Left renal cortex interstitium (tissue), 4 donors: ENCODE data around the gene SEPTIN1. TPM values are rescaled to one million over a fixed set of nuclear protein-coding genes. Genes with fewer than 3 reads are reported as not detected.
A peak's percentile ranks its signal among the peaks of the same experiment; 100 is the strongest.
"Not testable (repeated sequence)": the region's sequence is repeated elsewhere in the genome, so short reads cannot be mapped to it uniquely, and the experiment has no call there.

Experiments used
- DNase-seq, 4 donors: peaks; one replicate each; pipeline ENCODE4 v3.0.0-alpha.2; 2013; ENCODE audit warnings: low read depth in 4 of 4, low spot score in 2 of 4, missing footprints in 1 of 4
- polyA plus RNA-seq, 4 donors: library from polyadenylated mRNA; unstranded; fragments of 120-200 nt; gene quantifications; one replicate each; pipeline ENCODE4 v1.2.1, GENCODE V29; 2013; ENCODE audit not compliant: insufficient read length in 4 of 4

SEPTIN1 gene
- polyA plus RNA-seq, 4 donors: 1.5 to 3.6 (median 2.8) TPM

GRCh38 chr16:30358577-30358936 is 23.8 kb downstream of the SEPTIN1 start:
- DNase-seq: no peak

DNA sequence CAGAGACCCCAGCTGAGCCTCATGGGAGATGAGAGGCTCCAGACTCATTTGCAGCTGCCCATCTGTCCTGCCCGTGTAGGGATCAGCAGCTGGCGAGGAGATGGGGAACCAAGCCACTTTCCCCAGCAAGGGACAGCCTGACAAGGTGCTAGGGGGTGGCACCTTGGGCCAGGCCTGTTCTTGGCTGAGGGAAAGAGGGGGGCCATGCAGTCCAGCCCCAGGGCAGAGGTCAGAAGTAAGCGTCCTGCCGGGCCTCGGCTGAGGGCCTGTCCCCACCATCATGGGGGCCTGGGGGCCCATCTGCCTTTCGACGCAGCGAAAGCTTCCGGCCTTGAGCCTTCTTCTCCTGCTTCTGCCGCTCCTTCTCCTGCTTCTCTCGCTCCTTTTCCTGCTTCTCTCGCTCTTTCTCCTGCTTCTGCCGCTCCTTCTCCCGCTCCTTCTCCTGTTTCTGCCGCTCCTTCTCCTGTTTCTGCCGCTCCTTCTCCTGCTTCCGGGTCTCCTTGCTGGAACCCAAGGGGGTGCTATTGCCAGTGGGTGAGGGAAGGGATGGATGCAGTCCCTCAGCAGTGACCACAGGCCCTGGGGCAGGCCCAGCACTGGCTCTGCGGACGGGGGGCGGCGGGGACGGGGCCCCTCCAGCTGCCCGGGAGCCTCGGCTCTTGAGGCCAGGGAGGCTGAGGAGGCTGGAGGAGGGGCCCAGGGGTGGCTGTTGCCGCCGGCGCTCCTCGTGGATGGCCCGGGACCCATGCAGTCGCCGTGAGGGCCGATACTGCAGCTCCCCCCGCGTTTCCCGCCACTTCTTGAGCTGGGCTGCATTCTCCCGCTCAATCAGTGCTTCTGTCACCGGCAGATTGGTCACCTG is 24.4 kb downstream of the SEPTIN1 start:
- no peak for DNase-seq

- no peak for DNase-seq
Observed at GRCh38 chr16:30357085-30357714, 25.2 kb downstream of the SEPTIN1 start.

DNA sequence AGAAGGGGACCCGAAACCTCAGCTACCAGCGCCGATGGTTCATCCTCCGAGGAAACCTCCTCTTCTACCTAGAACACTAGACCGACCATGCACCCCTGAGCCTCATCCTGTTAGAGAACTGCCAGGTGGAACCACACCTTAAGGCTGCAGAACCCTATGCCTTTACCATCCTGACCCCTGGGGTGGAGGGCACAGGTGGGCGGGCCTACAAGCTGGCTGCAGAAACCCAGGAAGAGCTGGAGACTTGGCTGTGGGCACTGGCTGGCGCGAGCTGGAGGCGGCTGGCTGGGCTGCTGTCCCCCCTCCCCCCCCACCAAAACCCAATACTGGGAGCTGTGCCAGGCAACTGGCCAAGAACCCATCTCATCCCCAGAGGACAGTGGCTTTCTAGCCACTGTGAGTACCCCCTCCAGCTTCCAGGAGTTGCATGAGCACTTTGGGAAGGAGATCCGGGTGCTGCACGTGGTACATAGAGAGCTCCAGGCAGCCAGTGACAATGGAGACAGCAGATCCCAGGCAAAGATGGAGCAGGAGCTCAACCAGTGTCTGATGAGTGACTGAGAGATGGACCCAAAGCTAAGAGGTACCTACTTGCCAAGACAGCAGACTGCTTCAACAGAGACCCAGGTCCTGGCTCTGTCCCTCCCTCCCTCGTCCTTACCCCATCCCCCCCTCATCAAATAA is 25.8 kb downstream of the SEPTIN1 start:
- DNase-seq: no peak

DNA sequence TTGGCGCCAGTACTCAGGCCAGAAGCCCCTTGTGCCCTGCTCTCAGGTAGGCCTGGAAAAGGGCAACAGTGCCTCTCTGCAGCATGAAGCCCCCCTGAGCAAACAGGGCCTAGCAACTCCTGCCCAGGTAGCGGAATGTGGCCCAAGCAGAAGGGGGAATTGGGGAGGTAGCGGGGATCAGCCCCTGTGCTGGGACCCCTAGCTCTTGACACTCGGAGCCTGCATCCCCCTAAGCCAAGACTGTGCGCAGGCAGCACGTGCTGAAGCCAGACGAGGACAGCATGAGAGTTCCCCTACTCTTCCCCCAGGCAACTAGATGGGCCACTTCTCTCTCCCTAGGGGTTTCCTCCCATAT is 26.4 kb downstream of the SEPTIN1 start:
- DNase-seq: no peak

DNA sequence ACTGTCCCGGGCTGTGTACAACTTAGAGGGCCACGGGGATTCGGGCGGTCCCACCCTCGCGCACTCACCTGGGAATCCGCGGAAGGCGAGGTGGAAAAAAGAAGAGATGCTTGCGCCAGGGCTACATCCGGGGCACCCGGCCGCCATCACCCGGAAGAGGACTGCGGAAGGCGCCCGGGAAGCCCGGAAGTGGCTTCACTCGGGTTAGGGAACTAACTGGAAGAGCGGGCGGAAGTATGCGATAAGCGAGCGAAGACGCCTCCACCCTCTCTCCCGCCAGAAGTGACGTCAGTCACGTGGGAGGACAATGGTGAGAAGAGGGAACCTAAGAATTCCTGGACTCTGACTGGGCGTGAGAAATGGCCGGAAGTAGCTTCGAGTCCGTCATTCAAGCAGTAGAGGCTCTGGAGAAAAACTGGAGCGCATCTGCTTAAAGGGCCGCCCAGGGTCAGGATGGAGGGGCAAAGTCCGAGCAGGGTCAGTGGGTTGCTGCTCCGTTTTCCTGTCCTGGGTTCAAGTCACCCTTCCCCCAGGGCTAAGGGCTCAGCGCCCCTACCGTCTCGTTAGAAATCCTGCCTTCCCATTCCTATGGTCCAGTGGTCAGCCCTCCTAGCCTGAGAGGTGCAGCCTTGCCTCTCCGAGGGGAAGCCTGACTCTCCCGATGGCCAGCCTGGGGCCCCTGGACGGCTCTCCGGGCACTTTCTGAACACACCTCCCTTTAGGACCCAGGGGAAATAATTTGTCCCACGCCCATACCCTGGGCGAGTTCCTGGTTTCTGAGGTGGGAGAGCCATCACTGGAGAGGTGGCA is 27.0 kb downstream of the SEPTIN1 start, which contains the start of gene CD2BP2:
Gene CD2BP2 (minus strand): TSS at position 165 of the 810 bp plus-strand sequence. CDS start 627 bp downstream, outside the sequence.
- peak; percentile 94 to 100 (median 97) for DNase-seq

DNA sequence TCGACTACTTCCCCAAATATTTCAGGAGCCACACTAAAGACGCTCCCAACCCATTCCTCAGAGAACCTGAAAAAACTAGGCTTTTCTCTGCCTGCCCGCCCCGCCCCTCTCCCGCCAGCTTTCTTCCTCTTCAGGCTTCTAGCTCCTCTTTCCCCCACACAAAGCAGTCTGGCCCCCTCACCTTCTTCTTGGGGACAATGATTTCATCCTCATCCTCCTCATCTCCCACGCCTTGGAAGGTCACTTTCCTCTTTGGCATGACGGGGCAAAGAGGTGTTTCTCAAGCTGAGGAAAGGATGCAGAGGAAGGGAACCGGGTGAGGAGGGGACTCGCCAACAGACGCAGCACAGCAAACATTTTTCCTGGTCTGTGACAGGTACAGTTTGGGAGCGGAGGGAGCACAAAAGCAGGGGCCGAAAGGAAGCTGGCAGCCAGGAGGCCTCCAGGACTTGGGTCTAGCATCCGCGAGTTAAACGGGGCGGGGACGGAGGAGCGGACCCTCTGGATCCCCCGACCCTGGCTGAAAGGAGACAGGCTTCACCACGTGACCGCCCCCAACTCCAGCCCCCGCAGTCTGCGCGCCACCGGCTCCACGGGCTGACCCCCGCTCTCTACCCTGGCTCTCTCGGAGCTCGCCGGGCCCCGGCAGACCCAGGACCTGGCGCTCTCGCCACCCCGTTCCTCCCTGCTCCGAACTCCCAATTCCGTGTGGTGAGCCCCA is 27.8 kb downstream of the SEPTIN1 start:
- DNase-seq: no peak

- DNase-seq: no peak
Observed at GRCh38 chr16:30353438-30354129, 28.8 kb downstream of the SEPTIN1 start.

GRCh38 chr16:30352488-30353401 is 29.6 kb downstream of the SEPTIN1 start:
- DNase-seq: no peak

DNA sequence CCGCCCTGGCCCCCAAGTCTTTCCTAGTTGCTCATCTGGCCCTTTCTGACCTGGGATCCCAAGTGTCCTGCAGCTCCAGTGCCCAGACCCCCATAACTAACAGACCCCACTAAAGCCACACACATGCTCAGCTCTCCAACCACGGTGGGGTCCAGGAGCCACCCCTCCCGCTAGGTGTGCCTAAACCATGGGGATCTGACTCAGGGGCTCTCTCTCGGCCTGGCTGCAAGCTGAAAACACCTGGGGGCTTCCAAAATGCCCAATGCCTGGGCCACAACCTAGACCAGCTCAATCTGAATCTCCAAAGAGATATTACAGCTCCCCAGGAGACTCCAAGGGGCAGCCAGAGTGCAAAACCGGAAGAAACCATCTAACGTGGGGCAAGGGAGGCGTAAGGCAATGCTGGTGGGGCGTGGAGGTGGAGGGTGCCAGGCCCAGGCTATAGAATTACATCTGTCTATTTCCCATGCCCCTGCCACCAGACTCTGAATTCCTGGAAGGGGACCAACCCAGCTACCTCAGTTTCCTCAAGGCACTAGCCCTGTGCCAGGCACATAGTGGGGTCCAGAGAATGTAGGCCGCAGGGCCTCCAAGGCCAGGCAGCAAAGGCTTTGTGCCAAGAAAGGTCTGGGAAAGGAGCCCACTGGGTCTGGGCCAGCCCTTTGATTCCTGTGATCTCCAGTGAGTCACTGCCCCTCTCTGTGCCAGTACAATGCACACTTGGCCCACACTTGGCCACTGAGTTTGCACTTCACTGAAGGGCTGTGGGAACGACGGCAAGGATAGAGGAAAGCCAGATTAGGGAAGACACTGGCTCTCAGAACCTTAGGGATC is 30.6 kb downstream of the SEPTIN1 start:
- DNase-seq: no peak

DNA sequence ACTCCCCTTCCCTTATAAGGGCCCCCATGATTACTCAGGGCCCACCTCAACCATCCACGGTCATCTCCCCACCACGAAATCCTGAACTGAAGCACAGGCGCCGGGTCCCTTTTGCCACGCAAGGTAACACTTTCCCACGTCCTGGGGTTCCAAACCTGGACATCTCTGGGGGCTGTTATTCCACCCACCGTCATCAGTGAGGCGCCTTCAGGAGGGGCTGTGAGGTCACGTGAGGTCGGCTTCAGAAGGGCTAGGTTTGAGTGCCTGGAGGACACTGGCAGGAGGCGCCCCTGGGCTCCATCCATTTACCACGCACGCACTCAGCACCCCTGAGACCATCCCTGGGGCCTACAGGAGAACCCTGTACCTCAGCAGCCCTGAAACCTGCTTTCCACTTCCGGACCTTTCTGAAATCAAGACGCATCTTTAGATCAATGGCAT is 31.3 kb downstream of the SEPTIN1 start:
- DNase-seq: no peak

DNA sequence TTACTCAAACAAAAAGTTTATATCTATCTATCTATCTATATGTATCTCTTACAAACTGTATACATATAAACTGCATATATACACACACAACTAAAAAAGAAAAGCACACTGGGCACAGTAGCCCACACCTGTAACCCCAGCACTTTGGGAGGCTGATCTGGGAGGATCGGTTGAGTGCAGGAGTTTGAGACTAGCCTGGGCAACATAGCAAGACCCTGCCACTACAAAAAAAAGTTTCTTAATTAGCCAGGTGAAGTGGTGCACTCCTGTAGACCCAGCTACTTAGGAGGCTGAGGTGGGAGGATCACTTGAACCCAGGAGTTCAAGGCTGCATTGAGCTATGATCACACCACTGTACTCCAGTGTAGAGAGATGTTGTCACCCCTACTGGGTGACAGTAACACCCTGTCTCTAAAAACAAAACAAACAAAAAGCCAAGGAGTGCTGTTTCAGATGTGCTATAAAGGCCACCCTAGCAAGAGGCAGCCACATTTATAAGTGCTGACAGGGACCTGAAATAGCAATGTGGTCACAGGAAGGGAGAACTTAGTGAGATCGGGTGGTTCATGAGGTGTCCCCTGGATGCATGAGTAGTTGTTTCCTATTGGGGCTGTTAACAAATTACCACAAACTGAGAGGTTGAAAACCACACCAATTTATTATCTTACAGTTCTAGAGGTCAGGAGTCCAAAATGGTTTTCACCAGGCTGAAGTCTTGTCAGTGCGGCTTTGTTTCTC is 32.1 kb downstream of the SEPTIN1 start:
- no peak for DNase-seq

DNA sequence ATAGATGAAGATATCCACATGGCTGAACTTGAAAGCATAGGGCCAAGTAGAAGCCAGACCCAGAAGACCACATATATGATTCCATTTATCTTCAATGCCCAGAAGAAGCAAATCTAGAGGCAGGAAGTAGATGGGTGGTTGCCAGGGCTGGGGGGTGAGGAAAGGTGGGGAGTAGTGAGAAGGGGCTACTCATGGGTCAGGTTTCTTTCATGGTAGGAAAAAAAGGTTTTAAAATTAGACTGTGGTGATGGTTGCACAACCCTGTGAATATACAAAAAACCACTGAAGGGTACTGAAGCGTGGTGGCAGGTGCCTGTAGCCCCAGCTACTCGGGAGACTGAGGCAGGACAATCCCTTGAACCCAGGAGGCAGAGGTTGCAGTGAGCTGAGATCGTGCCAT is 32.7 kb downstream of the SEPTIN1 start:
- no peak for DNase-seq

DNA sequence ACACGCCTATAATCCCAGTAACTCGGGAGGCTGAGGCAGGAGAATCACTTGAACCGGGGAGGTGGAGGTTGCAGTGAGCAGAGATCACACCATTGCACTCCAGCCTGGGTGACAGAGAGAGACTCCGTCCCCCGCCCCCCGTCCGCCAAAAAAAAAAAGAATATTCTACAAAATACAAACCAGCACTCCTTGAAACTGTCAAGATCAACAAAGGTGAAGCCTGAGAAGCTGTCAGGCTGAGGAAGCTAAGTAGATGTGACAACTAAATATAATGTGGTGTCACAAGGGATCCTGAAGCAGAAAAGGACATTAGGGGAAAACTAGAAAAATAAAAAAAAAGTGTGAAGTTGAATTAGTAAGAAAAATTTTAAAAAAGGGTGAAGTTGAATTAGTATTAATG is 33.4 kb downstream of the SEPTIN1 start:
- DNase-seq: no peak

DNA sequence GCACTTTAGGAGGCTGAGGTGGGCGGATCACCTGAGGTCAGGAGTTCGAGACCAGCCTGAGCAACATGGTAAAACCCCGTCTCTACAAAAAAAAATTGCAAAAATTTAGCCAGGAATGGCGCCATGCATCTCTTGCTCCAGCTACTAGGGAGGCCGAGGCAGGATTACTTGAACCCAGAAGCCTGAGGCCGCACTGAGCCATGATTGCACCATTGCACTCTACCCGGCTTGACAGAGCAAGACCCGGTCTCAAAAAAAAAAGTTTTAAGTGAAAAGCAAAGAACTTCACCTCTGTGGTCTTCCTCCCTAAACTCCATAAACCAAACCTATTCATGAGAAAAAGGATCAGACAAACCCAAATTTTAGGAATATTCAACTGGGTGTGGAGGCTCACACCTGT is 34.2 kb downstream of the SEPTIN1 start:
- no peak for DNase-seq

- DNase-seq: no peak
Observed at GRCh38 chr16:30346286-30346685, 36.1 kb downstream of the SEPTIN1 start.

DNA sequence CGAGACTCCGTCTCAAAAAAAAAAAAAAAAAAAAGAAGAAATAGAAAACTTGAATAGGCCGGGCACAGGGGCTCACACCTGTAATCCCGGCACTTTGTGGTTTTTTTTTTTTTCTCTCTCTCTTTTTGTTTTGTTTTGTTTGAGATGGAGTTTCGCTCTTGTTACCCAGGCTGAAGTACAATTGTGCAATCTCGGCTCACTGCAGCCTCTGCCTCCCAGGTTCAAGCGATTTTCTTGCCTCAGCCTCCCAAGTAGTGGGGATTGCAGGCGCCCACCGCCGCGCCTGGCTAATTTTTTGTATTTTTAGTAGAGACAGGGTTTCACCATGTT is 38.9 kb downstream of the SEPTIN1 start:
- DNase-seq: not testable (repeated sequence)
